ENCODE results near the gene ITPRIP.

The ITPRIP gene

GRCh38 chr10:104325436-104326435 is 12.5 kb downstream of the ITPRIP start:
- no peak for DNase-seq (ENCODE audit: low spot score)

- no peak for DNase-seq (ENCODE audit: low spot score)
Observed at GRCh38 chr10:104324931-104325330, 13.3 kb downstream of the ITPRIP start.

- DNase-seq (ENCODE audit: low spot score), result no peak
Observed at GRCh38 chr10:104324221-104324686, 14.0 kb downstream of the ITPRIP start.

DNA sequence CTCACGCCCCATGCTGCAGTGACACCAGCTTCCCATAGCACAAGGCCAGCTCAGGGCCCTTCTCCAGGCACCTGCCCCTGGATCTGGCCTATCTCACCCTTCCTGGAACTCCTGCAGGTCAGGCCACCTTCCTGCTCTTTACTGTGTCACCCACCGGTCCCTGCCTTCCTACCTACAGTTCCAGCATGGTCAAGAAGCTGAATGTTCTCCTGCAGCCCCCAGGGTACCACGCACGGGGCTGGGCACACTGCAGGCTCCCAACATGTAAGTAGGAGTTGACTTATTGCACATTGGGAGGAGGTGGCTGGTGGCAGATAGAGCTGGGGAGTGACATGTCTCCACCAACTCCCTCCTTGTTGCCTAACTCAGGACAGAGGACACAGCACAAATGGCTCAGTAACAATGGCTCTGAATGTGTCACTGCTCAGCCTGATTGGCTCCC is 14.5 kb downstream of the ITPRIP start:
- DNase-seq (ENCODE audit: low spot score), result no peak

GRCh38 chr10:104323085-104323484 is 15.2 kb downstream of the ITPRIP start:
- no peak for DNase-seq (ENCODE audit: low spot score)

DNA sequence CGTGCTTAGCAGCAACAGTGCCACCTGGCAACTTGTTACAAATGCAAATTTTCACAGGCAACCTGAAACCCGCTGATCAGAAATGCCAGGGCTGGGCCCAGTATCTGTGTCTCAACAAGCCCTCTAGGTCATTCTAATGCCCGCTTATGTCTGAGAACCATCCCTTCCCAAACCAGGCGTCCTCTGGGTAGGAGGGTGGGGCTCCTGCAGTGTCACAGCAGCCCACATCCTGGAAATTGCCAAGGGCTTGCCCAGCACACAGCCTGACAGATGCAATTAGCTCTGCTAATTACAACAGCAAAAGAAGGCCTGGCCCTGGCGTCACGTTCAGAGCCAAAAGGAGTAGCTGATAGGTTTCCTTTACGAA is 15.9 kb downstream of the ITPRIP start:
- no peak for DNase-seq (ENCODE audit: low spot score)

GRCh38 chr10:104321725-104322415 is 16.4 kb downstream of the ITPRIP start:
- DNase-seq (ENCODE audit: low spot score), result no peak

DNA sequence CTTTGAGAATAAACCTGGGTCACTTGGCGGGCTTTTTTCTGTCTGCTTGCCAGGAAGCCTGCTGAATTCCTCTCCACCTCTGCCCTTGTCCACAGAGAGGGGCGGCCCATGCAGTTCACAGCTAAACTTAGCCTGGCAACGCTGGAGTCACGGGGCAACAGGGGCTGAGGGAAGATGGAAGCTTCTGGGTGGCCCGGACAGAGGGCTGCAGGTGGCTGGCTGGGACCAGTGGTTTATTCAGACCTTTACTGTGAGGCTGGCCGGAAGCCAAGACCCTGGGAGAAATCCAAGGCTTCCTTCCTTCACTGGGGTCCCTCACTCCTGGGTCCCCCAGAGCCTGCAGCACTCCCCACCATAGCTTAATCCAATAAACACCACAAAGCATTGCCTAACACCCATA is 17.0 kb downstream of the ITPRIP start:
- no peak for DNase-seq (ENCODE audit: low spot score)

DNA sequence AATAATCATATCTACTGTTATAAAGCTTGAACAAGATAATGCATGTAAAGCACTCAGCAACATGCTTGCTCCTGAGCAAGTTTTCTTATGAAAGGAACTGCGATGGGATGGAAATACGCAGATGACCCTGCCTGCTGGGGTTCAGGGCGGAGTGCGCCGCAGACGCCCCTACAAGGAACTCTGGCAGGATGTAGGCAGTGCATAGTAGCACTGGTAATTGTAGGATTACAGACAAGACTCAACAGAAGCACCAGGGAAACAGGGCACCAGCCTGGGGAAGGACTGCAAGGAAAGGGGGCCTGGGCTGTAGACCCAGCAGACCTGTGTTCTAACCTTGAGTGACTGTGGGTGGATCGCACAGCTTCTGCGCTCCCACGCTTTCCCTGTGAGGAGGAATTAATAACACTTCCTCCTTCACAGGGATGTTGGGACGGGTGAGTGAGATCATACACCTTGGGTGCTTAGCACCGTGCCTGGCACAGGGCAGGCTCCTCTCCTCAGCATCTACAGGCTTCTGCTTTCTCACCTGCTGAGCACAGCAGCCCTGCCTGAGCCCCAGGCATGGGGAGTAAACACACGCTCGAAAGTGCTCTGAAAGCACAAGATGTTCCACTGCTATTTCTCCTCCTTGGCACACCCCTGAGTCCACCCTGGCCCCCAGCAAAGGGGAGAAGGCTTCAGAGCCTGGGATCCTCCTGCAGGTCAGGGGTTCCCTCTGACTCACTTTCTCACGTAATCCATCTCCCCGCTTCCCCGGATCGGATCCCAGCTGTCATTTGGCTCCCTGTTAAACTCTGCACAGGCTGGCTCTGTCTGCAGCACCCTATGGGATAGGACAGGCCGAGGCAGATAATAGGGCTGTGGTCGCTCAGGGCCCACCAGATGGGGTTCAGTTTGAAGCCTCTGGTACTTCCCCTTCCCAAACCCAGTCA is 19.2 kb downstream of the ITPRIP start:
- DNase-seq (ENCODE audit: low spot score), result no peak

DNA sequence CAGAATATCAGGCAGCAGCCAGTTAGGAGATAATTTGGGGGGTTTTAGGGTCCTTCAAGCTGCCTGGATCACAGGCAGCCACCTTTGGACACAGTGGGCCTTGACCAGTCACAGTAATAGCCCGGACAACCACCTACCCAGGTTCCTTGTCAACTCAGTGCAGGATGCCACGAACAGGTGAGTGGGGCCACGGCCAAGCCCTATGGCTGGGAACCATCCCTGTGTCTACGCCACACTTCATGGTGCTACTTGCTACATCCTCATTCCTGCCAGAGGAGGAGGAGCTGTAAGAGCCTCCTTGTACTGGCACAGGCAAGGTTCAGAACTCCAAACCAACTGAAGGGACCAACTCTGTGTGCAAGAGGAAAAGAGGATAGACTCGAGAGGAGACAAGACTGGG is 19.9 kb downstream of the ITPRIP start:
- DNase-seq (ENCODE audit: low spot score), result no peak

DNA sequence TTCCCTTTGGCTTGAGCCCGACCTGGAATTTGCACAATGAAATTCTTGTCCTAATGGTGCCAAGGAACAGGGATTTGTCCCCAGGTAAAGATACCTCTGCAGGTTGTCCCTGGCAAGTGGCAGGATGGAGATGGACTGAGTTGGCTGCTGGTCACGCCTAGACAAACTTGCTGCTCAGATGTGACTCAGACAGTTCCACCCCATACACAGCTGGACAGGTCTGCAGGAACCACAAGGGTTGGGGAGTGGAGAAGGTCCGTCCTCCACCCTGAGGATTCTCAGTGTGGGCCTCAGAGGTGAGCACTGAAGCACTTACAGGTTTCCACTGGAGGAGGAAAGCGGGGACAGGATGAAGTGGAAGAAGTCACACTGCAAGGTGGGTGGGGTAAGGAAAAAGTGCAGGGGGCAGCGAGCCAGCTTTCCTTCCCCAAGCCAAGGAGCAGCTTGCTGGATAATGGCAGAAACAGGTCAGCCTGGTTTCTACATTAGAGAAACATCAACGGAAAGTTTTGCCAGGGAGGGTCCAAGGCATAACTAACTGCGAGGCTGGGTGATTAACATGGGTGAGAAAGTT is 20.5 kb downstream of the ITPRIP start:
- DNase-seq (ENCODE audit: low spot score), result no peak

- peak; percentile 78 for DNase-seq (ENCODE audit: low spot score)
Observed at GRCh38 chr10:104317269-104317710, 21.0 kb downstream of the ITPRIP start.

DNA sequence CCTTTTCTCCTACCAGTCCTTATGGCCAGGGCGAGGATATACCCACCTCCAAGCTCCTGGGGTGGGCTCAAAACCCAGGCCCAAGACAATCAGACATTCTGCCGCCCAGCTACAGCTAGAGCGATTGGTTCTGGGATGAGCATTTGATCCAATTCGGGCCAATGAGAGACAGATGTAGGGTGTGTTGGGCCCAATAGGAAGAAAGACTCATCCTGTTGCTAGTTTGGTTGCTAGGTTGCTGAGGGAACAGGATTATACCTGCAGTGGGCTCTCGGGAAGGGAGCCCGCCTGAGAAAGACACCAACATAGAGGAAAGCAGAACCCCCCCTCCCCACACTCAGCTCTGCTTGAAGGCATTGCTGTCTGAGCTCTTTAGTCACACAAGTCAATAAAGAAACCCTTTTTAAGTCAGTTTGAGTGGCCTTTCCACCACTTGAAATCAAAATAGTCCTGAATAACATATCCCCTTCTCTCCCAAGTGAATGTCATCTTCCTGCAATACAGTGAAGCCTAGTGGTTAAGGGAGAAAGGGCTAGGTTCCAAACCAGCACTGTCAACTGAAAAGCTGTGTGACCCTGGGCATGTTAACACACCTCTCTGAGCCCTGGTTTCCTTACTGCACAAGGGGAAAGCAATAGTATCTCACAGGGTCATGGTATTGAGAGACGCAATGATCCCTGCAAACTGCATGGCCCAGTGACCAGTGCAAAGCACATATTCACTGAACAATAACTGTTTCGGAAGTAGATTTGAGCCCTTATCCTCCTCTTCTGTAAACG is 21.8 kb downstream of the ITPRIP start:
- DNase-seq (ENCODE audit: low spot score), result no peak

GRCh38 chr10:104315486-104315921 is 22.8 kb downstream of the ITPRIP start:
- no peak for DNase-seq (ENCODE audit: low spot score)

DNA sequence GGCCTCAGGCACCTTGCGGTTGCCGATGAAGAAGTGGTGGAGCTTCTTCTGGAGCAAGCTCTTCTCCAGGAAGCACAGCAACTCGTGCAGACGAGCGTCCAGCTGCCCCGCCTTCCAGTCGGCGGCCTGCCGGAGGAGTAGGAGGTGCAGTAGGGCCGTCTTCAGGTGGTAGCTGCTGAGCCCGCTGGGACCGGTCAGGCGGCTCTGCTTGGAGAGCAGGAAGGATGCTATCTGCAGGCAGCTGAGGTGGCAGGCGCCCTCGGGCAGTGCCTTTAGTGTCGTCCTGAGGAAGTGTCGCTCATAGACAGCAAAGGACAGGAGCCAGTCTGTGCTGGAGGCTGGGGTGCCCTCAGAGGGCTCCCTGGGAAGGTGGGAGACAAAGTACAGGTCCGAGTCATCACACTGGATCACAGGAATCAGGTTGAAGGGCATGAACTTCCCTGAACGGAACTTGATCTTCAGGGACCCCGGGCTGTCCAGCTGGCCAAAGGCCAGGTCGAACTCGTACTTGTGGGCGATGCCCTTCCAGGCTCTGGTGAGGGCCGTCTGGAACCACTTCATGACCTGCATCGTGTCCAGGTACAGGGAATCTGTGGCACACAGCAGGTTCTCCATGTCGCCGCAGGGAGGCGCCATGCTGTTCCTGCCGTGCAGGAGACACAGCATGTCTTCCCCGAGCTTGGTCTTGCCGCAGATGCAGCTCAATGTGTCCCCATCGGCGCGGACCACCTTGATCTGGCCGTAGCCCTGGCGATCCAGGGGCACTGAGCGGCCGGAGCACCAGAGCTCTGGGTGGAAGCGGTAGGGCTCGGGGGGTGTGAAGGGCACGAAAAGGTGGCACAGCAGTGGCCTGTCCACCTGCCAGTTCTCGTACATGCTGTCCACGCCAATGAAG is 23.4 kb downstream of the ITPRIP start:
- no peak for DNase-seq (ENCODE audit: low spot score)

DNA sequence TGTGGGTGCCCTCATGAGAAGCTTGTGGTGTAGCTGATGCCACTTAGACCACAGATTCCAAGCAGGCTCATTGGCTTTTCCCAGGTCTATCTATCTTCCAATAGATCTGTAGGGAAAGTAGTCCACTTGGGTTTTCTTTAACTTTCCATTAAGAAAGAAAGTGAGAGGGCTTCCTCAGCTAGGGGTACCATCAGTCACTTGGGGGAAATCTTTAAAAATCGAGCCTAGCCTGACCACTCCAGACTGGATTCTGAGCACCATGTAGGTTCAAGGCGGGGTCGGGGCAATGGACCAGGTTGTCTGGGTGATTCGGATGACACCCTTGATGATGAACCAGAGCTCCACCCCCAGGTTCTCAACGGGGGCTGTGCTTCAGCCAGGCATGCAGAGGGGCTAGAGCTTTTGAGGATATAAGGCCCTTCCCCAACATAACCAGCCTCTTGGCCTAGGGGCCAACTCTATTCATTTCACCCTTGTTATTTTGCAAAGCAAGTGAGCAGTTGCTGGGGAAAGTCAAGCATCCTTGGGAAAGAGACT is 27.0 kb downstream of the ITPRIP start:
- no peak for DNase-seq (ENCODE audit: low spot score)

- DNase-seq (ENCODE audit: low spot score), result peak; percentile 91
Observed at GRCh38 chr10:104309980-104310978, 28.0 kb downstream of the ITPRIP start.

- DNase-seq (ENCODE audit: low spot score), result no peak
Observed at GRCh38 chr10:104308439-104308903, 29.8 kb downstream of the ITPRIP start.
